ENCODE measurements around the gene PGF.
A peak's percentile ranks its signal among the peaks of the same experiment; 100 is the strongest.
"Not testable (repeated sequence)": the region's sequence is repeated elsewhere in the genome, so short reads cannot be mapped to it uniquely, and the experiment has no call there.

The PGF gene

DNA sequence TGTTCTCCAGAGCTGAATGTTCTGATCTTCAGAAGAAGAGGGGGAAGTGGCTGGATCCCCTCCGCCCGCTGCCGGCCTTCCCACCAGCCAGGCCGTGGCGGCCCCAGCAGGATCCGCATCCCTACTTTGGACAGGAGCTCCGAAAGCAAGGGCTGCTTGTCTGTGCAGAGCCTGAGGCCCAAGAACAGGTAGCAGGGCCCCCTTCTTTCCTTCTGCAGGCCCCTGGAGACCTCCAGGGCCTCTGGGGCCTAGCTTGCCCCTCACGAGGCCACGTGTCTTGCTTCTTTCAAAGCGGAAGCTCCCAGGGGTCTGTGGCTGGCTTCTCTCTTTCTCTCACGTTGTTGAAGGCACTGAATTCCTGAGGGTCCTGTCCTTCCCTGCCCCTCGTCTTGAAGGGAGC is 13.2 kb downstream of the PGF start:
- DNase-seq (ENCODE audit: low spot score) = no peak

DNA sequence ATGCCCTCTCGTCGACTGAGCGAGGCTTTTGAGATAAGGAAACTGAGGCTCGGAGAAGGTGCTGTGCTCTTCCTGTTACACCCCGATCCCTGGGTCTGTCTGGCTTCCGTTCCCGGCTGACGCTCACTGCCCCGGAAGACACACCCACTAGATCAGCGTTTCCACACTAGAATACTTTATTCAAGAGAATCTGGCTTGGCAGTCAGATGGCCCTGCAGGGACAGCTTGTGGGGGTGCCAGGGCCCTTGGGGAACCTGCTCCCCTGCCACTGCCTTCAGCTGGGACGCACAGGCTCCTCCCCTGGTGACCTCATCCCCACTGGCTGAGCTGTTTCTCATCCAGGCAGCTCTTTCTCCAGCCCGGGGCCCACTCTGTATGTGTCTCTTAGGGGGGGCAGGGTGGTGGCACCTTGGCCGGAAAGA is 13.7 kb downstream of the PGF start:
- no peak for DNase-seq (ENCODE audit: low spot score)

DNA sequence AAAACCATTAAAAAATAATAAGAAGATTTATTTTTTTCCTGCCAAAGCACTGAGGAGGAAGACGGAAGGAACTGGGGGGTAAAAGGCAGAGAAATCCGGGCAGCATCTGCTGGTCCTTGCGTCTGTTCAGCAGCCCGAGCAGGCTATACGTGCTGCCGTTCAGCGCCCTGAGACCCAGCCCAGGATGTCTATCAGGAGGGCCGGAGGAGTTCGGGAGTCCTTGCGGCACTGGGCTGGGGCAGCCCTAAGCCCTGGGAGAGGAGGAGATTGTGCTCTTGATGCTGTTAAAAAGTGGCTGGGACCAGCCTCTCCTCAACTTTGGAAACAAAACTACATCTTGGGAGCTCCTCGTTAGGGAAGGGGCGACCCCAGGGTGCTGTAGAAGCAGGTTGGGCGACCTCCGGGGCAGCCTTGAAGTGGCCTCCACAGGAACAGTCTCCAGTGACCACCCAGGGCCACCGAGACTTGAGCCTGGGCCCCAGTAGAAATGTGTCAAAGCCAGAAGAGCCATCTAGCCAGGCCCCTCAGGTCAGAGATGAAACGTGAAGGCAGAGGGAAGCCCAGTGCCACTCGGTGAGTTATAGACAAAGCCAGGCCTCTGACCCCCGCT is 14.3 kb downstream of the PGF start:
- DNase-seq (ENCODE audit: low spot score) = no peak

DNA sequence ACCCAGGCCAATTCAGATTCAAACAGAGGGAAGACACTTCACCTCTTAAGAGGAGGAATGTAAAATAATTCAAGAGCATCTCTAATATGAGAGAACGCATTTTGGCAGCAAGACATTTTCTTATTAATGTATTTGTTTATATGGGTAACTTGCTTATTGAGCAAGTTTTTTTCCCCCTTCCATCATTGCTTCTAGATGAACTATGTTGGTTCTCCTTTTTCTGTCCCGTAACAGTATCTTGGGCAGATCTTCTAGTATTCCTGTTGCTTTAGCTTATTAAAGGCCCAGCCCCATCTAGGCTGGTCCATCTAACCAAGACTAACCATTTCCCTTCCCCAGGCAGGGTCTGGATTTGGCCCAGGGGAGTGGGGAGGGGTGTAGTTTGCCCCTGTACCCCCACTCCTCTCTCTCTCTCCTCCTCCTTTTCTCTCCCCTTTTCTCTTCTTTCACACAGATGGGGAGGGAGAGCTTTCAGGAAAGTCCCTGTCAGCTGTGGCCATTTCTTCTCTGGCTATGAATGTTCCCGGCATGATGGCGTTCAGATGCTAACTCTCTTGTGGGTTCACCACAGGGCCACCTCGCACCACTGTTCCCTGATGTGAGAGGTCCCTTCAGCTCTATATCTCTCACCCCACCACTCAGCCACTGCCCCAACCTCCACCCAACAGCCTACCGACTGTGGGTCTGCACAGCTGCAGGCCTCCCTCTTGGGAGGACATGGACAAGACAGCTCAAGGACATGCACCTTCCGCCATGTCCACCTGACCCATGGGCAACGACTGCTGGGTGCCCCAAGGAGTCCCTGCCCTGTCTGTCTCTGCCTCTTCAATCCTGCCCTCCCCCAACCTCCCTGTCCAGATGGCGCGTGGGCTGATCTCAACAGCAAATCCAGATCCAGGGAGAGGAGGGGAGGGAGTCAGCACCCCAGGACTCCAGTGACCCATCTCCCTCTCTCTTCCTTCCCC is 16.6 kb downstream of the PGF start:
- no peak for DNase-seq (ENCODE audit: low spot score)

DNA sequence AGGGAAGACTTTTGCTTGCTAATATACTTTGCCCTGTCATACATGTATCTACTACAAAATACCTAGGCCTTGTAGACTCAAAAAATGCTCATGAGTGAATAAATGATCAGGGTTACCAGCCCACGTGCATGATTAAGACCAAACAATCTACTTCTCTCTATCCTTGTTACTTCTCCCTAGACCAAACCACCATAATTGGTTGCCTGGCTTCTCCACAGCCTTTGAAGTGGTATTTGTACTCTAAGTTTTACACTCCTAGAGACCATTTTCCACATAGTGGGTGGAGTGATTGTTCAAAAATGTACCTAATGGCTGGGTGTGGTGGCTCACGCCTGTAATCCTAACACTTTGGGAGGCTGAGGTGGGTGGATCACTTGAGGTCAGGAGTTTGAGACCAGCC is 18.2 kb downstream of the PGF start:
- no peak for DNase-seq (ENCODE audit: low spot score)

DNA sequence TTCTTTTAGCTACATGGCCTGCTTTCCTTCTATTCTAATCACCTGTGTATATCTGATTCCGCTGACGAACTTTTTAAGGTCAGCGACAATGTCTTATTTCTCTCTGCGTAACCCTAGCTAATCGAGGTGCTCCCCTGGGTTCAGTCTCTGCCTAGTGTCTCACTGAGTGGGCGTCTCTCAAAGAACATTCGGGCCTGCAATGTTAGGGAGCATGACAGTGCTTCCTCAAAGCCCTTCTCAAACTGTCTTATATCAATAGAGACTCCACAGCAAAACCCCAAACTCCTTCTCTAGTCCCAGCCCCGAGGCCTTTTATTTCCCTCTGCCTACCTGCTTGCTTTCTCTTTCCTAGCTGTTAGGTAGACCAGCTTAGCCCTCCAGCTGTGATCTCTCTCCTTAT is 18.7 kb downstream of the PGF start:
- no peak for DNase-seq (ENCODE audit: low spot score)

DNA sequence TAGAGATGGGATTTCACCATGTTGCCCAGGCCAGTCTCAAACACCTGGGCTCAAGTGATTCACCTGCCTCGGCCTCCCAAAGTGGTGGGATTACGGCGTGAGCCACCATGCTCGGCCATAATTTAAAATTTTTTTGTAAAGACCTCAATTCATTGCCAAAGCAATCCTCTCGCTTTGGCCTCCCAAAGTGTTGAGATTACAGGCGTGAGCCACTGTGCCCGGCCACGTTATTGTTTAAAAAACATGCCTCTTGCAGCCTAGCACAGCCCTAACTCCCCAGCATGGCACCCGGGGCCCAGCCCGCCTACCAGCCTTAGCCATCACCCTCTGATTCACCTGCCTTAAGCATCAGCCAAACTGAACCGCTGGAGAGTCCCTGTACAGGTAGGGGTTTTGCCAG is 19.2 kb downstream of the PGF start:
- DNase-seq (ENCODE audit: low spot score) = no peak

DNA sequence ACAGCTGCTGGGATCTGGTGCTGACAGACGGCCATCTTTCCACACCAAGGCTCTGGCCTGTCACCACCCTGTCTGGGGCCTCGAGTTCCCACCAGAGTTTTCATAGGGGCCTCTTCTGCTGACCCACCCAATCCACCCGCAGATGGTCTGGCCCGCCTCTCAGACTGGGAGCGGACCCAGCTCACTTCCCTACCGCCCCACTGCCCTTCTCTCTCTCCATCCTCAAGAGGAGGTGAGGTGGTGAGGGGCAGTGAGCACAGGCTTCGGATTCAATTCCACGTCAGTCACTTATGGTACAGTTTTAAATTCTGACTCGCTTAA is 20.1 kb downstream of the PGF start:
- no peak for DNase-seq (ENCODE audit: low spot score)

DNA sequence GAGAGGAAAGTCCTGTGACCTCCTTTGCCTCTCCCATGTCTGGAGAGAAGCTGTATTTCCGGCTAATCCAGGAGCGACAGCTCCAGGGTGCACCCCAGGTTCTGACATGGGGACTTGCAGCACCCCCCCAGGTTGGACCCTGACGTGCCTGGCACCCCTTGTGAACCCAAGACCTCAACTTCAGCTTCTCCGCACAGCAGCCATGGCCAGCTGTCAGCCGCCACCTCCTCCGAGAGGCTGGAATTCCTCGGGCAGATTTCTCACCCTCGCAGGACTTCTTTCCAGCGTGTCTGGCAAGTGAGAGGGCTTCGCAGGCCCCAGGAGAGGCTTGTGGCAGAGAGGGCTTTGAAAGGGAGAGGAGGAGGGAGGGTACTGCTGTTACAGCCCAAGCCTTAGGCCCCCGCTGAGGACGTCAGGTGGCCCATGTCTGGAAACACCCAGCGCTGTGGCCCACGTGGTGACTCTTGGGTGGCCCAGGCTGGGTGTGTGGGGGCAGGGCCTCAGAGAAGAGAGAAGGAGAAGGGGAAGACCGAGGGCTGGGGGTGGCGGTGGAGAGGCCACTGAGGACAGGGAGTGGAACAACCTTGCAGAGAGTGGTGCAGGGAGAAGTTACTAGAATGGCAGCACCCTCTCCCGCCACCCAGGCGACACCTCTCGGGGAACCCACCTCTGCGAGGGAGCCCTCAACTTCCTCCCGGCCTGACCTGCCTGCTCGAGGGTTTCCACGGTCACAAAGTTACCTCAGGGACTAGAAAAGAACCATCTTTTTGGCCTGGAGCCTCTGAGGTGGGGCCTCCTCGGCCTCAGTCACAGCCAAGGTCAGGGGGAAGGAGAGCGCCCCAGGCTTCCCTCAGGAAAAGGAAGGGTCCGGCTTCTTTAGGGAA is 20.7 kb downstream of the PGF start:
- DNase-seq (ENCODE audit: low spot score) = no peak

DNA sequence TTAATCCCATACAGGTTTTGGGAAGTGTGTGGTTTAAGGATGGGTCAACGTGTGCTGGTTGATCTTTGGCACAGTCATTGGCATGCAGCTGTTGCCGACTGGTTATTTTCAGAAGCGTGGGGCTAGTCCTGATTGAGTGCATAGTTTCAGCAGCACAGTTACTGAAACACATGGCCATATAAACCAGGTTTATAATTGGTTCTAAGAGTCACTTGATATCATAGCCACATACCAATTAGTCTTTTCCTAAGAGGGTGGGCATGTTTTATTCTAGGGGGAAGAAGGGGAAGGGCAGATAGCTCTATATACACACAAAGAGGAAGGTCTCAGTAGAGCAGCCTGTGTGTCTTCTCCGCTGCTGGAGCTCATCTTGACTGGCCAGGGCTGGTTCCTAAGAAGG is 21.4 kb downstream of the PGF start:
- DNase-seq (ENCODE audit: low spot score) = no peak

DNA sequence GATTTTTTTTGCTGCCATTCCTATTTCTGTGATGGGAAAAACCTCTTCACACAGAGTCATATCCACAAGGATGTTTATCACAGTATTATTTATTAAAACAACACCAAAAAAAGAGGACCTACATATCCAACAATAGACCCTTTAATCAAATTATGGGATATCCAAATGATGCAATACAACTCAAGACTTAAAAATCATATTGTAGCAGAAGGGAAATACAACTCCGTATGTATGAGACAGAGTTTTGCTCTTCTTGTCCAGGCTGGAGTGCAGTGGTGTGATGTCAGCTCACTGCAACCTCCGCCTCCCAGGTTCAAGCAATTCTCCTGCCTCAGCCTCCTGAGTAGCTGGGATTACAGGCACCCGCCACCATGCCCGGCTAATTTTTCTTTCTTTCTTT is 22.5 kb downstream of the PGF start:
- DNase-seq (ENCODE audit: low spot score) = not testable (repeated sequence)

DNA sequence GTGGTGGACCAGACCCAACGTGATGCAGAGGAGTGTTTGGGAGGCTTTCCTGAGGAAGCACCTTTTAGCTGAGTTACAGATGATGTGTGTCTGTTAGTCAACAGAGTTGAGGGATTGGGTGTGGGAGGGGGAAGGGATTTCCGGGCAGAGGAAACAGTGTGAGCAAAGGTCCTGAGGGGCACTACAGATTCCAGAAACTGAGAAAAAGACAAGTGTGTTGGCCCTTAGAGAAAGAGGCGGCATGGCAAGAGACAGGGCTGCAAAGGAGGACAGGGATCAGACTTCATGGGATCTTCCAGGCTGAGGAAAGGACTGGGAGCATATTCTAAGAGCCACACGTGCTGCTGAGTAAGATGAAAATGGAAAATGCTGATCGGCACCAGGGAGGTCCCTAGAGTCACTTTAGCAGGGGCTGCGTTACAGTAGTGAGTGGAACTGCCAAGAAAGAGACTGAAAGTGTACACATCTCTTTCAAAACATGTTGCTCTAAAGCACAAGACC is 22.9 kb downstream of the PGF start:
- DNase-seq (ENCODE audit: low spot score) = no peak

DNA sequence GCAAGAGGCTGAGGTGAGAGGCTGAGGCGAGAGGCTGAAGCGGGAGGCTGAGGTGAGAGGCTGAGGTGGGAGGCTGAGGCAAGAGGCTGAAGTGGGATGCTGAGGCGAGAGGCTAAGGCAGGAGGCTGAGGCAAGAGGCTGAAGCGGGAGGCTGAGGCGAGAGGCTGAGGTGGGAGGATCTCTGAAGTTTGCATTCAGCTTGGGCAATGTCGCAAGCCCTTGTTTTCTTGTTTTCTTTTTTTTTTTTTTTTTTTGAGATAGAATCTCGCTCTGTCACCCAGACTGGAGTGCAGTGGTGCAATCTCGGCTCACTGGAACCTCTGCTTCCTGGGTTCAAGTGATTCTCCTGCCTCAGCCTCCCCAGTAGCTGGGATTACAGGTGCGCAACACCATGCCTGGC is 23.7 kb downstream of the PGF start:
- not testable (repeated sequence) for DNase-seq (ENCODE audit: low spot score)

DNA sequence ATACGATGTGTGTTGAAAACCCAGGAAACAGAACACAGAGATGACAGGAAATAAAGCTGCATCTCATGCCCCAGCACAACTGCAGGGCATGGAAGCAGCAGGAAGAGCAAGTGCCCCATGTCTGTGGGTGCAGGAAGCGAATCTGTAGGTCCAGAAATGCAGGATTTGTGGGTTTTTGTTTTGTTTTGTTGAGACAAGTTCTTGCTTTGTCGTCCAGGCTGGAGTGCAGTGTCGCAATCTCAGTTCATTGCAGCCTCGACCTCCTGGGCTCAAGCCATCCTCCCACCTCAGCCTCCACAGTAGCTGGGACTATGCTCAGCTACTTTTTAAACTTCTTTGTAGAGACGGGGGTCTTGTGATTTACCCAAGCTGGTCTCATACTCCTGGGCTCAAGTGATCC is 26.2 kb downstream of the PGF start:
- no peak for DNase-seq (ENCODE audit: low spot score)

DNA sequence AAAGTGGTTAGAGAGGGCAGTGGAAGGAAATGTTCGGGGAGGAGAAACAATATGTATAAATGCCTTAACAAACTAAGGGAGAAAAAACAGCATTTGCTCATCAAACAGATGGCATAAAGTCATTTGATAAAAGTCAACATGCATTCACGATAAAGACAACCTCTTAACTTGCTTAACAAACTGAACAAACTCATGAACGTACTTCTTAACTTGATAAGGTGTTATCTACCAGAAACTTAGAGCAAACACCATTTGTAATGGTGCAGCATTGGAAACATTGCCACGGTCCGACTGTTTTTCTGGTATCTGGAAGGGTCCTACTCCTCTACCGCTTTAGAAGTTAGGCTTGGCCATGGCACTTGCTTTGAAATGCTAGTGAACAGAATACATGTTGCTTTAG is 28.2 kb downstream of the PGF start:
- DNase-seq (ENCODE audit: low spot score) = no peak

DNA sequence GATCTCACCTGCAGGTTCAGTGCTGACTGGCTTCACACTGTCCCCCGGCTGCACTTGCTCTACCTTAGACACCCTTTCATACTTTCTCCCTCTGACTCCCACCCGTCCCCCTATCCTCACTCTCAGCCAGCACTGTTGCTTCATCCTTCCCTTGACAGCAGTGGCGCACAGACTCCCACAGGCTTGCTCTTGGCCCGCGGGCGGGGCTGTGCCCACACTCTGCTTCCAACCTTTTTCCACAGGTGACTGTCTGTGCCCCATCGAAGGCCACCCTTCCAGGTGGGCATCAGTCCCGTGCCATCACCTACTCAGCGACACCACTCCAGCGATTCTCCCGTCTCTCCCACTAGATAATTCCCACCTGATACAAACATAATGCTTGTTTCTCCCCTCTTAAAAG is 31.3 kb downstream of the PGF start:
- no peak for DNase-seq (ENCODE audit: low spot score)

DNA sequence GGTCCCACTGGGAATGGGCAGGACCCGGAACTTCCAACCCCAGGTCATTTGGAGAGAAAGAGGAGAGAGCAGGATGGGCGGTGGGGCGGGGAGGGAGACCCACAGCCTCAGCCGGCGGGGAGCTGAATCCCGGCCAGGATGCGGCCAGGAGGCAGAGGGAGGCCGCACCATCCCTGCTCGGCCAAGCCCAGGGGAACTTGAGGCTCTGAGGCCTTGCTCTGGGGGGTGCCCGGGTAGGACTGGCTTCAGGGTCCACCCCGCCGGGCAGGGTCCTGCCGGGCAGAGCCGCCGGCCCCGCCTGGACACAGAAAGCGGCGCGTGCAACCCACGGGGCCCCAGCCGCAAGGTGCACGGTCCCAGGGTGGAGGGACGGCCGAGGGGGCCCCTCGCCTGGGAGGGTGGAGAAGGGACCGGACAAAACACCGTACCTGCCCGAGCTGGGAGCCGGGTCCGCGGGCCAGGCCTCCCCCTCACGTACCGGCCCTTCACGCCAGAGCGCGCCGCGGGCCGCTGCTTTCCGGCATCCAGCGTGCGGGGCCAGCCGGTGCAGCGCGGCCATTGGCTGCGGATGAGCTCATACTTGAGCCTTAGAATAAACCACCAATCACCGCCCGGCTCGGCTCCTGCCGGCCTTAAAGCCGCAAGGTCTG is 32.5 kb downstream of the PGF start, which contains the start of gene RPS6KL1:
RPS6KL1 (minus strand) TSS at position 509 of the 650 bp plus-strand sequence. CDS start 1,719 bp downstream, outside the sequence.
- peak; percentile 89 for DNase-seq (ENCODE audit: low spot score)

DNA sequence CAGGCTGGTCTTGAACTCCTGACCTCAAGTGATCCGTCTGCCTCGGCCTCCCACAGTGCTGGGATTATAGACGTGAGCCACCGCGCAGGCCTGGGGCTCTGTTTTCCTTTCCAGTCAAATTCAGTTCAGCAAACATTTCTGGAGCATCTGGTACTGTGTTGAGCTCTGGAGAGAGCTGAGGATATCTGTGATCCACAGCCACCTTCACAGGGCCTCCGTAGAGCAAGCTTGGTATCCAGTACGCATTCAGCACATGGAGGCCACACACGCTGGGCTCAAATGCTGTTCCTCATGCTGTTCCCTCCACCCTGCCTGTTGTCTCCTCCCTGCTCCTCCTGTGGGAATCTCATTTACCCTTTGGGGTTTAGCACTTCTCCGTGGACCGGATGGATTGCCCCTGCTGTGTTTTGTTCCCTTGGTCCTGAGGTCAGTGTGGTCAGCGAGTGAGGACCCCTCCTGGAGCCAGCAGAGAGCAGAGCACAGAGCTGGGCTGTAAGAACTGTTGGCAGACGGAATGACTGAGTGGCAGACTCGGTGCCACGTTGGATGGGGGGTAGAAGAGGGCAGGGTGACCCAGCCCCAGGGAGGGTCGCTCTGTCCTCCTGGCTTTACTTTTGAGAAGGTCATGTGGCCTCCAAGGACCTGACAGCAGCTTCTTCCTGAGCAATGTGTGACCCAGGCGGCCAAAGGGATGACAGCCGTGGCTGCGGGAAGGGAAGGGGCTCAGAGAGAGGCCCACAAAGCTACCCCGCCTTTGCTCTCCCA is 33.2 kb downstream of the PGF start:
- DNase-seq (ENCODE audit: low spot score) = no peak

DNA sequence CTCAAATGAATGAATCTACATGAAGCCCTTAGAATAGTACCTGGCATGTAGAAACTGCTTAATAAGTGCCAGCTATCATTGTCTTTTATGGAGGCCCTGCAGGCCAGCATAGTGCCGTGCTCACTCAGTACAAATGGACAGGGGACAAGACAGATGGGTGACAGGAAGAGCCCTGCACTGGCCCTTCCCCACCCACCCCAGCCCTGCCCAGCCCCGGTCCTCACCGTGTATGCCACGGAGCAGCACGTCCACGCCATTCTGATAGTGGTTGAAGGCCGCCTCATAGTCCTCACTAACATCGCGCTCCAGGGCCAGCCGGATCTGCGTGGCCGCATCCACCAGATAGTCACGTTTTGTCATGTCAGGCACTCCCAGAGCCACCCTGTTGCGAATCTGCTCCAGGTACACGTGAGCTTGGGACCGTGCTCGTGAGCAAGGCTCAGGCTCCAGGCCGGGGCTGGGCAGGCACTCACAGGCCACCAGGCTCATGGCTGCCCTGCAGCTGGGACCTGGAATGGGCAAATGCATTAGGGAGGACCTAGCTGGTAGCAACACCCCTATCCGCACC is 34.3 kb downstream of the PGF start:
- DNase-seq (ENCODE audit: low spot score) = no peak

DNA sequence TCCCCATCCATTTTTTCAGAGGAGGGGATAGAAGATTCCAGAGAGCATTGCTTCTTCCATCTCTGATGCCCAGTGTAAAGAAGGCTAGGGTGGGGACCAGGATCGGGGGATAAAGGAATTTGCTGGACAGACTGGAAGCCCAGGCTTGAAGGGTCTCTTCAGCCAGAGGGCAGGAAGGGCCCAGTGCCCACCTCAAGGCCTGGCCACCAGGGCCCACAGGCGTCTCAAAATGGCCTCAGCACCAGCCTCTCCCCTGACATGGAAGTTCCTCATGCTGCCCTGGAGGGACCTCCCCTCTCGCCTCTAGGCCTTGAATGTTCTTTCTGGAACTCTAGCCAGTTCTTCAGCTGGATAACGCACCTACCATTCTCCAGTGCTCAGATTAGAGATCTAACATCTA is 35.1 kb downstream of the PGF start:
- DNase-seq (ENCODE audit: low spot score) = no peak
